Peyer's patch (tissue), 4 donors: Measurements from ENCODE around the gene TTC29. TPM values are rescaled to one million over a fixed set of nuclear protein-coding genes. Genes with fewer than 3 reads are reported as not detected.

Experiments used
- DNase-seq, 3 donors: peaks; one replicate each; pipeline ENCODE4 v3.0.0-alpha.2; 2017 to 2019
- H3K27ac ChIP-seq, 4 donors: fragments of 200-600 bp; sonication (generic); one replicate each; pipeline ENCODE4 v1.5.1; 2016 to 2019
- H3K27me3 ChIP-seq, 2 donors: fragments of 200-600 bp; sonication (generic); one replicate each; pipeline ENCODE4 v1.5.1; 2019
- H3K36me3 ChIP-seq, 3 donors: fragments of 200-600 bp; sonication (generic); one replicate each; pipeline ENCODE4 v1.5.1; 2016 to 2019
- H3K4me1 ChIP-seq, 4 donors: fragments of 200-600 bp; sonication (generic); one replicate each; pipeline ENCODE4 v1.5.1; 2016 to 2019
- H3K4me3 ChIP-seq, 4 donors: fragments of 200-600 bp; sonication (generic); 1 replicate in 3 of 4; 2 replicates in 1 of 4; pipeline ENCODE4 v1.5.1; 2016 to 2019; ENCODE audit warnings: mild to moderate bottlenecking in 1 of 4
- H3K9me3 ChIP-seq, 4 donors: fragments of 200-600 bp; sonication (generic); one replicate each; pipeline ENCODE4 v1.5.1; 2016 to 2019; ENCODE audit warnings: mild to moderate bottlenecking in 1 of 4
- CTCF ChIP-seq, 6 experiments: fragments of 450-650 bp in 4 of 6; fragments of 200-600 bp in 2 of 6; sonication (generic) in 1 of 6; IDR thresholded peaks; one replicate each; pipeline ENCODE4 v1.5.1; 2017 to 2019; ENCODE audit warnings: antibody characterized with exemption in 6 of 6, mild to moderate bottlenecking in 3 of 6, moderate library complexity in 1 of 6
- POLR2A ChIP-seq, 2 donors: fragments of 450-650 bp; IDR thresholded peaks; one replicate each; pipeline ENCODE4 v1.5.1; 2017; ENCODE audit warnings: antibody characterized with exemption in 2 of 2, mild to moderate bottlenecking in 2 of 2, moderate library complexity in 2 of 2
- total RNA-seq, 4 donors: library from RNA; depleted of rRNA; stranded (reverse); fragments of >200 nt; gene quantifications; one replicate each; pipeline ENCODE4 v1.1.0, GENCODE V29; 2016

TTC29 gene
- total RNA-seq, 4 donors from 2014 or later: not detected

- no peaks in the 10 kb centered on the region for H3K9me3 ChIP-seq
- no peak overlapping the region for H3K27ac ChIP-seq
- no peaks in the 10 kb centered on the region for H3K36me3 ChIP-seq
- H3K27me3 ChIP-seq: no peaks in the 10 kb centered on the region
- H3K4me3 ChIP-seq: no peak overlapping the region
- no peak for DNase-seq
- no peak for TF ChIP-seq POLR2A (IDR thresholded peaks at IDR 0.05)
- TF ChIP-seq CTCF (IDR thresholded peaks at IDR 0.05): no peak
- H3K4me1 ChIP-seq: no peaks in the 10 kb centered on the region
Measured at GRCh38 chr4:146795711-146796110, 150.0 kb downstream of the TTC29 start.

DNA sequence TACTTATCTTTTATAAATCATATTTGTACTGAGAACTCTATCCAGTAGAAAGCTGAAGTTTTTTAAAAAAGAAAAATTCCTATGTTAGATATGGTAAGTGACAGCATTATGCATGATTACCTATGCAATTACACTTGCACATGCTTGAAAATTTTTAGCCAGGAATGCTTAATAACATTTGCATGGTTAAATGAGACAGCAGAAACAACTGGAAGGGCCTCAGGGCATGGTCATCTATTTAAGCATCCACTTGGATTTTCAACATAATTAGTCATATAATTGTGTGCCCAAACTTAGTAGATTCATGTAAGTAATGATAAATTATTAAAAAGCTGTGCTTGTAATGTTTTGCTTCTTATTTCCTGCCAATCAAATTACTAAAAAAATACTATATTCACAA lies 151.9 kb downstream of the TTC29 start:
- no peak overlapping the region for H3K4me3 ChIP-seq
- no peak overlapping the region for H3K27ac ChIP-seq
- no peak for DNase-seq
- no peaks in the 10 kb centered on the region for H3K27me3 ChIP-seq
- no peaks in the 10 kb centered on the region for H3K9me3 ChIP-seq
- no peaks in the 10 kb centered on the region for H3K4me1 ChIP-seq
- TF ChIP-seq POLR2A (IDR thresholded peaks at IDR 0.05): no peak
- no peak for TF ChIP-seq CTCF (IDR thresholded peaks at IDR 0.05)
- no peaks in the 10 kb centered on the region for H3K36me3 ChIP-seq

- TF ChIP-seq POLR2A (IDR thresholded peaks at IDR 0.05) (no peak), CTCF (IDR thresholded peaks at IDR 0.05) (no peak)
- H3K9me3 ChIP-seq: no peaks in the 10 kb centered on the region
- DNase-seq: no peak
- H3K4me1 ChIP-seq: no peaks in the 10 kb centered on the region
- H3K27ac ChIP-seq: no peak overlapping the region
- H3K4me3 ChIP-seq: no peak overlapping the region
- H3K36me3 ChIP-seq: no peaks in the 10 kb centered on the region
- H3K27me3 ChIP-seq: no peaks in the 10 kb centered on the region
Measured at GRCh38 chr4:146791439-146791838, 154.2 kb downstream of the TTC29 start.

DNA sequence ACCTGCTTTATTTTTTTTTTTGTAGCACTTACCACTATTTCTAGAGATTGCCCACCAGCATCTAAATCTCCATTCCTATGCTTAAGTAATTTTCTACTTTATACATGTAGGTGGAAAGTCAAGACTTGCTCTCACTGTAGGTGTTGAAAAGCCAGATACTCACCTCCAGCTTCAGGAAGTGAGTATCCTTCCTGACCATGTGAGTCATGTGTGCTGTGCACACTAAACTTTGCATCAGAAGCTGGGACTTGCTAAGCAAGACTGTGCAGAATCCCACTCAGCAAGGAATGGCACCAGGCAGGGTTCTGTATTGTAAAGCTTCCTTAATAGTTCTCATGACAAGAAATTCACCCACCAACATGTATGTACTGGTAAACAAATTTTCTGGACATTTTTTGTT lies 155.1 kb downstream of the TTC29 start:
- Histone ChIP-seq H3K9me3 (no peaks in the 10 kb centered on the region), H3K4me3 (no peak overlapping the region), H3K27me3 (no peaks in the 10 kb centered on the region), H3K36me3 (no peaks in the 10 kb centered on the region), H3K27ac (no peak overlapping the region), H3K4me1 (no peaks in the 10 kb centered on the region)
- TF ChIP-seq CTCF (IDR thresholded peaks at IDR 0.05): no peak
- no peak for TF ChIP-seq POLR2A (IDR thresholded peaks at IDR 0.05)
- no peak for DNase-seq

- no peak for TF ChIP-seq POLR2A (IDR thresholded peaks at IDR 0.05)
- no peak for TF ChIP-seq CTCF (IDR thresholded peaks at IDR 0.05)
- Histone ChIP-seq H3K4me1 (no peaks in the 10 kb centered on the region), H3K27ac (no peak overlapping the region)
Measured at GRCh38 chr4:146787731-146788130, 157.9 kb downstream of the TTC29 start.

GRCh38 chr4:146776691-146777090 lies 169.0 kb downstream of the TTC29 start:
- Histone ChIP-seq H3K27me3 (no peaks in the 10 kb centered on the region), H3K4me3 (no peak overlapping the region), H3K36me3 (no peaks in the 10 kb centered on the region), H3K9me3 (no peaks in the 10 kb centered on the region), H3K4me1 (no peaks in the 10 kb centered on the region), H3K27ac (no peak overlapping the region)
- peak in 1 of 3 donors; percentile 39 for DNase-seq
- no peak for TF ChIP-seq CTCF (IDR thresholded peaks at IDR 0.05)
- TF ChIP-seq POLR2A (IDR thresholded peaks at IDR 0.05): no peak

More at GRCh38 chr4:146787731-146788130, 157.9 kb downstream of the TTC29 start:
- no peaks in the 10 kb centered on the region for H3K27me3 ChIP-seq
- no peak overlapping the region for H3K4me3 ChIP-seq
- no peaks in the 10 kb centered on the region for H3K9me3 ChIP-seq
- no peaks in the 10 kb centered on the region for H3K36me3 ChIP-seq
- no peak for DNase-seq
